GM13977 (cell line): Measurements from ENCODE around the gene ACIN1.
"Not testable (repeated sequence)": the region's sequence is repeated elsewhere in the genome, so short reads cannot be mapped to it uniquely, and the experiment has no call there.

Experiments
- DNase-seq: peaks from one replicate; pipeline ENCODE4 v3.0.0; 2012; ENCODE audit warnings: low spot score
- in situ Hi-C: fragments of 300-500 bp; cut with MboI; formaldehyde crosslinking; loops from one replicate; pipeline ENCODE4 v1.12.0; 2022; ENCODE audit warnings: low sequenced_read_pairs, low pct_unique_long_range_greater_than_20kb, mixed read lengths, inconsistent platforms; ENCODE audit not compliant: unreplicated experiment
- TF ChIP-seq, protein P1 (sequence below): IDR thresholded peaks from 2 replicates; pipeline ENCODE4 v1.5.1; 2012; ENCODE audit warnings: mild to moderate bottlenecking, control low read depth; ENCODE audit not compliant: insufficient read depth; ENCODE audit errors: extremely low read depth, missing control alignments

The ACIN1 gene

GRCh38 chr14:23017091-23017490 lies 77.8 kb downstream of the ACIN1 start:
- in situ Hi-C loops, result no loop called here

DNA sequence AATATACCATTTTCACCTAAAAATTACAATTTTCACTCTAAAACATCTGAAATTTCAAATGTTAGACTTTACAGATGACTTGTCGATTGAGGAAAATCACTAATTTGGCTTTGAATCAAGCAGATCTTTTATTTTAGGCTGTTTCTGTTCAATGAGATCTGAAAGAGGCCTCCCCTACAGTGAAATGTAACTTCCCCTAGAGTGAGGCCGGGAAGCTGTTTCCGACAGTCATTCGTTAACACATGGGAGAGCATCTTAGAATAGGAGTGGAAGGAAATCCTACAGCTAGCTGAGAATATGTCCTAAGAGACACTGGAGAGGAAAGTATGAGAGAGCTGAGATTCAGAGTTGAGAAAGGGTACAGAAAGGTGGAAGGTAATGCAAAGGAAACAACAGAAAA lies 79.3 kb downstream of the ACIN1 start:
- in situ Hi-C loops, result no loop called here
- DNase-seq, result no peak

More at GRCh38 chr14:23017091-23017490, 77.8 kb downstream of the ACIN1 start:
- DNase-seq, result no peak
- TF ChIP-seq, protein P1, sequence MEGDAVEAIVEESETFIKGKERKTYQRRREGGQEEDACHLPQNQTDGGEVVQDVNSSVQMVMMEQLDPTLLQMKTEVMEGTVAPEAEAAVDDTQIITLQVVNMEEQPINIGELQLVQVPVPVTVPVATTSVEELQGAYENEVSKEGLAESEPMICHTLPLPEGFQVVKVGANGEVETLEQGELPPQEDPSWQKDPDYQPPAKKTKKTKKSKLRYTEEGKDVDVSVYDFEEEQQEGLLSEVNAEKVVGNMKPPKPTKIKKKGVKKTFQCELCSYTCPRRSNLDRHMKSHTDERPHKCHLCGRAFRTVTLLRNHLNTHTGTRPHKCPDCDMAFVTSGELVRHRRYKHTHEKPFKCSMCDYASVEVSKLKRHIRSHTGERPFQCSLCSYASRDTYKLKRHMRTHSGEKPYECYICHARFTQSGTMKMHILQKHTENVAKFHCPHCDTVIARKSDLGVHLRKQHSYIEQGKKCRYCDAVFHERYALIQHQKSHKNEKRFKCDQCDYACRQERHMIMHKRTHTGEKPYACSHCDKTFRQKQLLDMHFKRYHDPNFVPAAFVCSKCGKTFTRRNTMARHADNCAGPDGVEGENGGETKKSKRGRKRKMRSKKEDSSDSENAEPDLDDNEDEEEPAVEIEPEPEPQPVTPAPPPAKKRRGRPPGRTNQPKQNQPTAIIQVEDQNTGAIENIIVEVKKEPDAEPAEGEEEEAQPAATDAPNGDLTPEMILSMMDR, result no peak

DNA sequence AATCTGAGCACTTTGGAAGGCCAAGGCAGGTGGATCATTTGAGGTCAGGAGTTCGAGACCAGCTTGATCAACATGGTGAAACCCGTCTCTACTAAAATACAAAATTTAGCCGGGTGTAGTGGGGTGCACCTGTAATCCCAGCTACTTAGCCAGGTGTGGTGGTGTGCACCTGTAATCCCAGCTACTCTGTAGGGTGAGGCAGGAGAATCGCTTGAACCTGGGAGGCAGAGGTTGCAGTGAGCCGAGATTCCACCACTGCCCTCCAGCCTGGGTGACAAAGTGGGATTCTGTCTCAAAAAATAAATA lies 81.2 kb downstream of the ACIN1 start:
- in situ Hi-C loops, DNase-seq: not testable (repeated sequence)

More for the DNA sequence above, 79.3 kb downstream of the ACIN1 start:
- TF ChIP-seq, protein P1, result no peak

GRCh38 chr14:23013054-23013748 lies 81.7 kb downstream of the ACIN1 start:
- DNase-seq, result no peak
- TF ChIP-seq, protein P1, result no peak
- in situ Hi-C loops, result no loop called here

- peak; percentile 91 for DNase-seq
- in situ Hi-C loops, result no loop called here
- TF ChIP-seq, protein P1, result no peak
Measured at GRCh38 chr14:23009939-23010726, 84.8 kb downstream of the ACIN1 start, which contains the start of gene C14orf93. Gene C14orf93 (minus strand): TSS chr14:23010143. CDS start chr14:22999023, 11,120 bp downstream.

- TF ChIP-seq, protein P1, result no peak
- DNase-seq, result no peak
- in situ Hi-C loops, result no loop called here
Measured at GRCh38 chr14:23009483-23009938, 85.4 kb downstream of the ACIN1 start.

DNA sequence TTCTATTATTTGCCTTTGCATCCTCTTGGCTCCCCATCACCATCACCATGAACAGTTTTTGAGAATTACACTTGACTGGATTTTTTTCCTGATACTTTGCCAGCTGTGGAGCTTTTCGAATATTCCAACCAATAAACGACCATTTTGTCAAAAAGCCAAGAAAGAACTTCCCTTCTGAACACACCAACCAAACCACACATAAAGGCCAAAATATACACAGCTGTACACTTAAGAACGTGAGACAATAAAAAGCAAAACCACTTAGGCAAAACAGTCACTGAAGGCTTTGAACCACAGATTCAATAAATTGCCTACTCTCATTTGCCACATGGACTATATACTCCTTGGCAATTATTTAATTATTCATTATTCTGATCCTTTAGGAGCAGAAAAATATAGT lies 86.1 kb downstream of the ACIN1 start:
- in situ Hi-C loops, result no loop called here
- DNase-seq, result no peak
- TF ChIP-seq, protein P1, result no peak
